ENCODE measurements around the gene RSBN1.
"Not testable (repeated sequence)": the region's sequence is repeated elsewhere in the genome, so short reads cannot be mapped to it uniquely, and the experiment has no call there.

RSBN1 gene

DNA sequence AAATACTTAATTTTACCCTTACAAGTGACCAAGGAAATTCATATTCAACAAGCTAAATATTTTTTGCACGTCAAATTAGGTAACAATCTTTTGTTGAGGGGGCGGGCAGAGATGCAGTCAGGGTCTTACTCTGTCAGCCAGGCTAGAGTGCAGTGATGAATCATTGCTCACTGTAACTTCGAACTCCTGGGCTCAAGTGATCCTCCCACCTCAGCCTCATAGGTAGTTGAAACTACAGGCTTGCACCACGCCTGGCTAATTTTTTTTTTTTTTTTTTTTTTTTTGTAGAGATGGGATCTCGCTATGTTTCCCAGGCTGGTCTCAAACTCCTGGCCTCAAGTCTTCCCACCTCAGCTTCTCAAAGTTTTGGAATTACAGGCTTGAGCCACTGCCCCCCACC lies 79.5 kb downstream of the RSBN1 start:
- no peak for DNase-seq

DNA sequence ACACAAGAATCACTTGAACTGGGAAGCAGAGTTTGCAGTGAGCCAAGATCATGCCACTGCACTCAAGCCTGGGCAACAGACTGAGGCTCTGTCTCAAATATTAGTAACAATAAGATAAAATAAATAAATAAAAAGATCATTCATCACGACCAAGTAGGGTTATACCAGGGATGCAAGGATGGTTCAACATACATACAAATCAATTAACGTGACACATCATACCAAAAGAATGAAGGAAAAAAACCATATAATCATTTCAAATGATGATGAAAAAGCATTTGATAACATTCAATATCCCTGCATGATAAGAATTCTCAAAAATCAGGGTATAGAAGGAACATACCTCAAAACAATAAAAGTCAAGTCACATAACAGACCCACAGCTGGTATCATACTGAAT lies 91.3 kb downstream of the RSBN1 start:
- DNase-seq, result no peak

DNA sequence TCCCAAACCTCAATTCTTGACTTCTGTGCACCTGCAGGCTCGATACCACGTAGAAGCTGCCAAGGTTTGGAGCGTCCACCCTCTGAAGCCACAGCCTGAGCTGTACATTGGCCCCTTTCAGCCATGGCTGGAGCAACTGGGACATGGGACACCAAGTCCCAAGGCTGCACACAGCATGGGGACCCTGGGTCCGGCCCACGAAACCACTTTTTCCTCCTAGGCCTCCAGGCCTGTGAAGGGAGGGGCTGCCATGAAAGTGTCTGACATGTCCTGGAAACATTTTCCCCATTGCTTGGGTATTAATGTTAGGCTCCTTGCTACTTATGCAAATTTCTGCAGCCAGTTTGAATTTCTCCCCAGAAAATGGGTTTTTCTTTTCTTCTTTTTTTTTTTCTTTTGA lies 93.7 kb downstream of the RSBN1 start:
- not testable (repeated sequence) for DNase-seq

DNA sequence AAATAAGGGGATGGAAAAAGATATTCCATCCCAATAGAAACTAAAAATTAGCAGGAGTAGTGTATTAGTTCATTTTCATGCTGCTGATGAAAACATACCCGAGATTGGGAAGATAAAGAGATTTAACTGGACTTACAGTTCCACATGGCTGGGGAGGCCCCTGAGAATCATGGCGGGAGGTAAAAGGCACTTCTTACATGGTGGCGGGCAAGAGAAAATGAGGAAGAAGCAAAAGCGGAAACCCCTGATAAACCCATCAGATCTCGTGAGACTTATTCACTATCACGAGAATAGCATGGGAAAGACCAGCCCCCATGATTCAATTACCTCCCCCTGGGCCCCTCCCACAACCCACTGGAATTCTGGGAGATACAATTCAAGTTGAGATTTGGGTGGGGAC lies 94.8 kb downstream of the RSBN1 start:
- DNase-seq, result not testable (repeated sequence)

DNA sequence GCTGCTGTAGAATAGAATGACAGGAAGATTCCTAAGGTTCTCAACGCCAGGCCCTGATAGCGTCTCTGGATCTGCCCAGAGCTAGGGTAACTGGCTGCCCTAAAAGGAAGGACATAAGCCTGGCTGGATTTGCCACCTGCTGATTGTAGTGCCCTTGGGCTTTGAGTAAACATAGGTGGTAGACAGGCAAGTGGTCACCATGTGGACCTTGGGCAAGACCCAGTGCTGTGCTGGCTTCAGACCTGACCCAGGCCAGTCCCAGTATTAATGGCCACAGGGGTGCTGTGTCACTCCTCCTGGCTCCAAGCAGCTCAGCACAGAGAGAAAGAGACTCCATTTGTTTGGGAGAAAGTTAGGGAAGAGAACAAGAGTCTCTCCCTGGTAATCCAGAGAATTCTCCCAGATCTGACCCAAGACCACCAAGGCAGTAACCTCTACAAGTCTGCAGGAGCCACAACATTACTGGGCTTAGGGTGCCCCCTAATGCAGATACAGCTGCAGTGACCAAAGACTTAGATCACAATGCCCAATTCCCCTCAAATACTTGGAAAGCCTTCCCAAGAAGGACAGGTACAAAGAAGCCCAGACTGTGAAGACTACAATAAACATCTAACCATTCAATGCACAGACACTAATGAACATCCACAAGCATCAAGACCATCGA lies 97.5 kb downstream of the RSBN1 start:
- no peak for DNase-seq
